M059J (cell line): Measurements from ENCODE around the gene DLK1. TPM values are rescaled to one million over a fixed set of nuclear protein-coding genes. Genes with fewer than 3 reads are reported as not detected.
A peak's percentile ranks its signal among the peaks of the same experiment; 100 is the strongest.

Experiments used
- DNase-seq: peaks from one replicate; pipeline ENCODE4 v3.0.0-alpha.2; 2012; ENCODE audit warnings: low read depth
- total RNA-seq: library from RNA; depleted of rRNA; stranded (reverse); fragments of >200 nt; shearing (Covaris generic); gene quantifications from 2 replicates; pipeline ENCODE4 v1.2.3, GENCODE V29; 2014

The DLK1 gene
- total RNA-seq, 1 experiment from 2014 or later, result not detected

DNA sequence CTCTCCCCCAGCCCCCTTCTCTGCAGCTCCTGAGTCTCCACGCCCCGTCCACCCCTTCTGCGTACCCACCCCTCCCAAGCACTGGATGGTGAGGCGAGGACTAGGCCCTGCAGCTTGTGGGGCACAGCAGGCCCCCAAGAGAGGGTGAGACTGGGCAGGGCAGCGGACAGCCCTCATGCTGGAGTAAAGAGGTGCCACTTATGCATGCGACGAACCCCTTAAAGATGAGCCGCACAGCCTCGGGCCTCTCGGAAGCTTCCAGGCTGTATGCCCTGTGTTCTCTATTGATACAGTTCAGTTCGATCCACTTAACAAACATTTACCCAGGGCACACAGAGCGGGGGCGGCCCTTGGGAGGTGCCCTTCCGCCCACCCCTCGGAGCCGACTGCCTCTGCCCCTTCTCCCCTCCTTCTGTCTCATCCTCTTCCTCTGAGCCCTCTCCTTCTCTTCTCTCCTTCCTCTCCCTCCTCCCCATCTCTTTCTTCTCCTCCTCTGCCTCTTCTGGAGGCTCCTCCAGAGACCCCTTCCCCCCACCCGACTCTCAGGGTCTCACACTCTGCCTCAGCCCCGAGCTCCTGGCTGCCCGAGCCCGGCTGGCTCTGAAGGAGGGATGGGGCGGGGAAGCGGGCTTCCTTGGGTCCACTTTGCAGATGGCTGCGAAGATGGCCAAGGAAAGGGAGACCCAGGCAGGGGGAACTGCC, 32.7 kb upstream of the DLK1 start:
- no peak for DNase-seq

GRCh38 chr14:100694579-100695422, 31.9 kb upstream of the DLK1 start:
- peak; percentile 33 for DNase-seq

DNA sequence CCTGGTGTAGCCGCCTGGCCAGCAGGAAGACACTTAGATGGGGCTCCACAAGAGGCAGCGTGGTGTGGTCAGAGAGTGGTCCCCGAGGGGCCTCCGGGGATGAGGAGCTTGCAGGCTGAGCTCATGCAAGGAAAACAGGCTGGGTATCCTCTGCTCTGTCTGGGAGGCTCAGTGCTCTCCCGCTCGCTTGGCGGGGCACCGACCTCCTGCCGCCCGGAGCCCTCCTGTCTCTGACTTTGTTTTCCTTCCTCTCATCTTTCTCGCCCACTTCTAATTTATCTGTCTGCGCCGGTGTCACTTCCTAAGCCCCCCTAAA, 31.3 kb upstream of the DLK1 start:
- no peak for DNase-seq

GRCh38 chr14:100696008-100696407, 30.7 kb upstream of the DLK1 start:
- DNase-seq, result no peak

GRCh38 chr14:100696590-100696989, 30.1 kb upstream of the DLK1 start:
- DNase-seq, result no peak

GRCh38 chr14:100698066-100698465, 28.6 kb upstream of the DLK1 start:
- DNase-seq, result no peak

DNA sequence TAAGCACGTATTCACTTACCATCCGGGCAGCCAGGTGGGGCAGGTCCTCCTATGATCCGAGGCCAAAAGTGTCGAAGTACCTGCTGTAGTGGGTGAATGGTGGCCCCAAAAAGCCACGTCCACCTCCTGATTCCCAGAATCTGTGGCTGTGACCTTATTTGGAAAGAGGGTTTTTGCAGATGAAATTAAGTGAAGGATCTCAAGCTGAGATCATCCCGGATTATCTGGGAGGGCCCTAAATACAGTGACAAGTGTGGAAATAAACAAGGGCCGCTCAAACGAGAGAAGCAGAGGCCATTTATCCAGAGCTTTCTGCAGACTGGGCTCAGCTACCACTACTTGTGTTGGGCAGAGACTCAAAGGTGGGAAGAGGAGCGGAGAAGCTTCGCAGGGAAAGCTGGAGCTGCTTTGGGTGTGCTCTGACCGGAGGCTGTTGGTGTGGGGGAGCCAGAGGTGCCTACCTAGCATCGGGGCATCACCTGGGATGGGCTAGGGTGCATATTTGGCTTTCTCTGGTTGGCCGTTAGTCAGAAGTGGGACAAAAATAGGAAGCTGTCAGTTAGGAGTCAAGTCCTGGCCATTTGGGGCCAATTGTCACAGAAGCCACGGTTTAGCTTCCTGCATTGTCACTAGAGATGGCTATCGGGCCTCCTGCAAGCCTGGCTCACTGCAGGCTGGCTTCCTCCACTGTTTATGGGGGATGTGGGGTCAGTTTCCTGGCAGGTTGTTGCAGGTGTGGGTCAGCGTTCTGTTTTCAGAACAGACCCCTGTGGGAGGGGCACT, 27.8 kb upstream of the DLK1 start:
- DNase-seq, result no peak

- no peak for DNase-seq
Observed at GRCh38 chr14:100701314-100701713, 25.4 kb upstream of the DLK1 start.

GRCh38 chr14:100702590-100702989, 24.1 kb upstream of the DLK1 start:
- no peak for DNase-seq

- DNase-seq, result no peak
Observed at GRCh38 chr14:100703386-100704220, 23.1 kb upstream of the DLK1 start.

GRCh38 chr14:100706200-100706599, 20.5 kb upstream of the DLK1 start:
- DNase-seq, result no peak

GRCh38 chr14:100706860-100707259, 19.8 kb upstream of the DLK1 start:
- no peak for DNase-seq

GRCh38 chr14:100708425-100709288, 18.0 kb upstream of the DLK1 start:
- DNase-seq, result no peak

DNA sequence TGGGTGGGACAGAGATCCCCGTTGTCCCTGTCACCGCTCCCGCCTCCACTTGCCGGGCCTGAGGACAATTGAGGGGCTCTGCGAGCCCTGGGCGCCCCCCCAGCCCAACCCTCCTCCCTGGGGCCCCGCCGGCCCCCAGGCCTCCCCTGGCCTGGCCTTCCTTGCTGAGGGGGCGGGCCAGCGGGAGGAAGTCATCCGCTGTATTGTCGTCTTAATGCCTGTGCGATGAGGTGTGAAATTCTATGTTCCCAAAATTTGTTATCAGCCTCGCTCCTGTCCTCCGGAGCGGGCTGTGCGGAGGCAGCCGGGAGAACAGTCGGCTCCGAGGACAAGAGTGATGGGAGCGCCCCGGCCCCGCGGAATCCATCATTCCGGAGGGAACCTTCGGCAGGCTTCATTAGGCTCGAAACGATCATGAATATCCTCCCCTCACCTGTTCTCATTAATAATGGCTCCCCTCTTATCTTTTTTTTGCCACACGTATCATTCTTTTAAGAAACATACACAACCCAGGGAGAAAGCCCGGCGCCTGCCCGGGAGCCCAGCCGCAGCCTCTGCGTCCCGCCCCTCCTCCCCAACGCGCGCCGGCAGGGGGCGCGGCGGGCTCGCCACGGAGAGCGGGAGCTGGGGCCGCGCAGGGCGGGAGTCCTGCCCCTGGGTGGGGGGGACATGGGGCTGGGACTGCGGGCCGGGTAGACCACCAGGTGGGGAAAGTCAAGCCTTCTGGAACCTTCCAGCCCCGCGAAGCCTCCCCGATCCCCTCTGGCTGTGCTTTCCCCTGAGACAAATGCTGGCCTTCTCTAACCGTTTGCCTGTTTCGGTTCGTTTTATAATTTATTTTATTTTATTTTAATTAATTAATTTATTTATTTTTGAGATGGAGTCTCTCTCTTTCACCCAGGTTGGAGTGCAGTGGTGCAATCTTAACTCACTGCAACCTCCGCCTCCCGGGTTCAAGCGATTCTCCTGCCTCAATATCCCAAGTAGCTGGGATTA, 17.1 kb upstream of the DLK1 start:
- DNase-seq, result no peak

DNA sequence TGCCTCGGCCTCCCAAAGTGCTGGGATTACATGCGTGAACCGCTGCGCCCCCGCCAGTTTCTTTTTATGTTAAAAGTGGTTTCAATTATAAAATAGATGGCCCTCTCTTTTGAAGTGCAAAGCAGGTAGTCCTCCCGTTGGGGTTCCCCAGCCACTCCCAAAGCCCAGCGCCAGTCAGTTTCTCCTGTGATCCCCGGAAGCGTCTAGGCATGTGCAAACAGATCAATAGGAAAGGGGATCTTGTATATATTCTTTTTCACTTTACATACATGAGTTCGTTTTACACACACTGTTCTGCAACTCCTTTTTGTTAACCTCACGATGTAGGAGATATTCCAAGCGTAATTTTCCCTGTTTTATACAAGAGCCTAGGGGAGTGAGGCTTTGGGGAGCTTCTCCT, 16.3 kb upstream of the DLK1 start:
- no peak for DNase-seq

DNA sequence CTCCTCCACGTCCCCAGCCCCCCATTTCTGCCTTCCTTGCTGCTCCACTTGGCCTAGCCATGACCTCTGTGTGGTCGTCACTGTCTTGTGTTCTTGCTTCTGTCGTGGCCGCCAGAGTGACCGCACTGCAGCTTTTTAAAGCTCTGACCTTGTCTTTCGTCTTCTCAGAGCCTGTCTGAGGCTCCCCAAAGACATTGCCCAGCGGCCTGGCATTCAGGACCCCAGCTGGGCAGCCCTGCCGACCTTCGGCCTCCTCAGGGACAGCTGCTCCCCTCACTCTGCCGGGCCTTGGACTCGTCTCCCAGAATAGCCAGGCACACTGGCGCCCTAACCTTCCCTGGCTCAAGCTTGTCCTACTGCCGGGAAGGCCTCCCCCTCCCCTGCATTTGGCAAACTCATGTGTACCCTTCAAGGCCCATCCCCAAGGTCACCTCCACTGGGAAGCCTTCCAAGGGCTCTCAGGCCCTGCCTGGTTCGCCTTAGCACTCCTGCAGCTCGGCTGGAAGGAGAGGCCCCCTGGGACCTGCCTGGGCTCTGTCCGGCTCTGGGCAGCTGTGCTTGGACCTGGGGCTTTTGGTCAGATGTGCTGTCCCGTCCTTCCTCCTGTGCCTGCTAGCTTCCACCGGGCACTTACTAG, 15.7 kb upstream of the DLK1 start:
- no peak for DNase-seq

- DNase-seq, result no peak
Observed at GRCh38 chr14:100711493-100711892, 15.2 kb upstream of the DLK1 start.

DNA sequence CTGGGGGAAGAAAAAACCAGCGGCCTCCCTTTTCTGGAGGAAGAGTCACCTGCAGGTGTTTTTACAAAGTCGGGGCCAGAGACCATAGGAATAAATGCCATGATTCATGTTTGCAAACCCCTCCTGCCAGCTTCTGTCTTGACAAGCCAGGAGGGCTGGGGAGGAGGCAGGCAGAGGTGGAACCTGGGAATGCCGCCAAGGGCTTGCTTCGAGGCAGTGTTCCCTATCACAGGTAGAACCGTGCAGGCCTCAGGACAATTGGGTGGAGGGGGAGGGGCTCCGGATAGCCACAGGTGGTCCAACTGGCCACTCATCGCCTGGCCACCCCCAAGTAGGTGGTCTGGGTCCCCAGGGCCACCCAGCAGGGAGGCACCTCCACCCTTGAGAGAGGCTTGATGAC, 14.2 kb upstream of the DLK1 start:
- no peak for DNase-seq

GRCh38 chr14:100713705-100714104, 13.0 kb upstream of the DLK1 start:
- no peak for DNase-seq
